K562 (cell line): ENCODE data around the gene ZNF609. TPM values are rescaled to one million over a fixed set of nuclear protein-coding genes. Genes with fewer than 3 reads are reported as not detected.

ENCODE experiments used
- ATAC-seq: fragments of 200-7000 bp; cut with Tn5 transposase; 3 replicates; pipeline ENCODE4 v1.9.1; 2020; ENCODE audit warnings: moderate library complexity
- BruUV-seq: library from RNA; stranded (reverse); fragments of 400-500 nt; replicated peaks from 2 replicates; lab custom pipeline; 2021; lab: Mats Ljungman, UMichigan
- CTCF ChIA-PET: fragments of 300-600 bp; formaldehyde crosslinking; extraction: SDS; loops from one replicate; lab custom pipeline; 2021; ENCODE audit warnings: low intra/inter-chr PET ratio; lab: Yijun Ruan, JAX
- POLR2A ChIA-PET: fragments of 300-600, 350-650 bp; sonication (Branson Sonifier 250); formaldehyde crosslinking; extraction: SDS; loops from one replicate; lab custom pipeline; 2021; ENCODE audit warnings: antibody characterized with exemption, inconsistent platforms; lab: Yijun Ruan, JAX
- DNase-seq, 4 experiments: peaks; one replicate each; pipeline versions ENCODE4 v3.0.0 to v3.0.0-alpha.2; 2011 to 2018; ENCODE audit warnings: low spot score in 3 of 4, mixed read lengths in 3 of 4; ENCODE audit errors: extremely low read depth in 1 of 4
- FAIRE-seq: peaks from 2 replicates; lab custom pipeline; 2011; peaks lifted over from hg19 to GRCh38; lab: Jason Lieb, UNC
- H2AFZ ChIP-seq: 2 replicates; pipeline ENCODE4 v1.6.0; 2011; ENCODE audit warnings: low read depth, low read length, control low read depth, inconsistent platforms
- H3K27ac ChIP-seq: fragments of 200-600 bp; 3 replicates; pipeline ENCODE4 v1.8.0; 2011; ENCODE audit warnings: low read depth, mild to moderate bottlenecking, control low read depth, inconsistent platforms, low read length, moderate library complexity, mixed read lengths; ENCODE audit errors: extremely low read depth
- H3K27me3 ChIP-seq, 2 experiments: fragments of 300-600 bp in 1 of 2; 2 replicates in 1 of 2; 3 replicates in 1 of 2; pipeline versions ENCODE4 v1.6.0 to v1.8.0; 2011; ENCODE audit warnings: inconsistent platforms in 2 of 2, low read length in 2 of 2, mild to moderate bottlenecking in 1 of 2, mixed read lengths in 1 of 2, moderate library complexity in 1 of 2; ENCODE audit not compliant: control insufficient read depth in 2 of 2, insufficient read depth in 2 of 2
- H3K36me3 ChIP-seq: fragments of 300-600 bp; 3 replicates; pipeline ENCODE4 v1.8.0; 2011; ENCODE audit warnings: mild to moderate bottlenecking, low read length, inconsistent platforms; ENCODE audit not compliant: control insufficient read depth, insufficient read depth
- H3K4me1 ChIP-seq, 2 experiments: fragments of 200-600 bp in 1 of 2; replicated peaks in 1 of 2; 2 replicates in 1 of 2; 3 replicates in 1 of 2; pipeline versions ENCODE4 v1.5.1 to v1.8.0; 2011; ENCODE audit warnings: inconsistent platforms in 2 of 2, low read length in 2 of 2, mild to moderate bottlenecking in 1 of 2, mixed read lengths in 1 of 2, moderate library complexity in 1 of 2; ENCODE audit not compliant: control insufficient read depth in 2 of 2, insufficient read depth in 2 of 2
- H3K4me2 ChIP-seq: 2 replicates; pipeline ENCODE4 v1.6.1; 2011; ENCODE audit warnings: low read length, control low read depth, inconsistent platforms, mixed read lengths; ENCODE audit not compliant: insufficient read depth
- H3K4me3 ChIP-seq: fragments of 200-600 bp; sonication (generic), shearing (Covaris generic); 2 replicates; pipeline ENCODE4 v1.5.1; 2016; ENCODE audit warnings: control low read depth, inconsistent platforms
- H3K79me2 ChIP-seq: fragments of 200-600 bp; 3 replicates; pipeline ENCODE4 v1.8.0; 2011; ENCODE audit warnings: low read length, inconsistent platforms; ENCODE audit not compliant: control insufficient read depth, insufficient read depth
- H3K9ac ChIP-seq, 2 experiments: 2 replicates each; pipeline versions ENCODE4 v1.6.0 to v1.6.1; 2011; ENCODE audit warnings: low read depth in 2 of 2, low read length in 2 of 2, control low read depth in 1 of 2, inconsistent platforms in 1 of 2, mild to moderate bottlenecking in 1 of 2, mixed read lengths in 1 of 2; ENCODE audit not compliant: insufficient read depth in 1 of 2
- H3K9me1 ChIP-seq: one replicate; pipeline ENCODE4 v1.6.0; 2011; ENCODE audit warnings: inconsistent platforms, mild to moderate bottlenecking, low read length, moderate library complexity; ENCODE audit not compliant: control insufficient read depth, insufficient read depth
- H3K9me3 ChIP-seq: replicated peaks from 2 replicates; pipeline ENCODE4 v1.5.1; 2011; ENCODE audit warnings: low read depth, low read length, inconsistent platforms; ENCODE audit not compliant: control insufficient read depth, insufficient read depth
- H4K20me1 ChIP-seq: replicated peaks from 2 replicates; pipeline ENCODE4 v1.6.1; 2011; ENCODE audit warnings: low read length, inconsistent platforms, mixed read lengths; ENCODE audit not compliant: control insufficient read depth, insufficient read depth
- ELF1 ChIP-seq: fragments of 200-800 bp; sonication (Bioruptor generic); IDR thresholded peaks from 2 replicates; pipeline ENCODE4 v1.6.1; 2016; ENCODE audit warnings: missing genetic modification characterization, missing compliant biosample characterization
- FOXK1 ChIP-seq: sonication (generic); formaldehyde crosslinking; IDR thresholded peaks from 2 replicates; pipeline ENCODE4 v1.8.0; 2022; ENCODE audit warnings: missing genetic modification reagents, mild to moderate bottlenecking, borderline replicate concordance
- FUS ChIP-seq: fragments of 200-400 bp; formaldehyde crosslinking; optimal IDR thresholded peaks from 2 replicates; pipeline ENCODE3; 2017; ENCODE audit warnings: low read depth, low read length
- IFI16 ChIP-seq: fragments of 250-450 bp; sonication (Bioruptor Pico); IDR thresholded peaks from 2 replicates; pipeline ENCODE4 v2.1.2; 2022; ENCODE audit warnings: mild to moderate bottlenecking, inconsistent platforms
- MCM2 ChIP-seq: fragments of 450-650 bp; IDR thresholded peaks from 2 replicates; pipeline ENCODE4 v1.6.1; 2017; ENCODE audit warnings: low read depth, mild to moderate bottlenecking
- MCM3 ChIP-seq: fragments of 450-650 bp; IDR thresholded peaks from 2 replicates; pipeline ENCODE4 v1.6.1; 2016
- MED1 ChIP-seq: sonication (generic); formaldehyde crosslinking; IDR thresholded peaks from 2 replicates; pipeline ENCODE4 v1.8.1; 2023; ENCODE audit warnings: missing genetic modification reagents, borderline replicate concordance
- NRF1 ChIP-seq, 2 experiments: fragments of 450-650 bp; IDR thresholded peaks in 1 of 2; conservative IDR thresholded peaks in 1 of 2; 2 replicates each; pipeline ENCODE4 v1.6.1; 2014; ENCODE audit warnings: mild to moderate bottlenecking in 2 of 2
- RBM15 ChIP-seq: fragments of 200-400 bp; formaldehyde crosslinking; IDR thresholded peaks from 2 replicates; pipeline ENCODE4 v1.6.1; 2018; ENCODE audit warnings: mild to moderate bottlenecking, low read length, moderate library complexity; ENCODE audit not compliant: insufficient read depth
- SMAD2 ChIP-seq: fragments of 150-350 bp; IDR thresholded peaks from 2 replicates; pipeline ENCODE4 v1.6.1; 2014; ENCODE audit warnings: low read depth, mild to moderate bottlenecking, low read length
- SMC3 ChIP-seq: conservative IDR thresholded peaks from 2 replicates; pipeline ENCODE4 v1.6.1; 2011; ENCODE audit warnings: low read depth, low read length, improper control_type of control experiment; ENCODE audit not compliant: insufficient read depth
- SOX6 ChIP-seq: fragments of 450-650 bp; IDR thresholded peaks from 2 replicates; pipeline ENCODE4 v1.6.1; 2014; ENCODE audit warnings: mild to moderate bottlenecking
- TGIF2 ChIP-seq: sonication (generic); formaldehyde crosslinking; IDR thresholded peaks from 2 replicates; pipeline ENCODE4 v1.8.1; 2022; ENCODE audit warnings: mild to moderate bottlenecking, missing genetic modification reagents, moderate library complexity
- USF1 ChIP-seq: sonication (generic); formaldehyde crosslinking; IDR thresholded peaks from 2 replicates; pipeline ENCODE4 v1.9.0; 2022; ENCODE audit warnings: mild to moderate bottlenecking, missing genetic modification reagents
- ZBTB12 ChIP-seq: fragments of 250-450 bp; sonication (Bioruptor Pico); IDR thresholded peaks from 2 replicates; pipeline ENCODE4 v1.4.0; 2020
- ZBTB34 ChIP-seq: fragments of 250-450 bp; sonication (Bioruptor Pico); IDR thresholded peaks from 2 replicates; pipeline ENCODE4 v1.8.0; 2021; ENCODE audit warnings: mild to moderate bottlenecking, moderate library complexity
- WGBS: fragments of 100-300 bp; shearing (Covaris generic); methylation state at CpG from one replicate; pipeline ENCODE4 v1.1.6; 2016; ENCODE audit warnings: low coverage, mixed read lengths; ENCODE audit not compliant: insufficient coverage; ENCODE audit errors: missing lambda C conversion rate; 5-methylcytosine and 5-hydroxymethylcytosine counted together
- in situ Hi-C: fragments of 300-500 bp; cut with MboI; formaldehyde crosslinking; loops from 4 replicates; pipeline ENCODE4 v1.15.0; 2018; ENCODE audit warnings: inconsistent platforms, mixed read lengths
- intact Hi-C: fragments of 100-400 bp; cut with micrococcal nuclease; formaldehyde crosslinking; loops from 2 replicates; pipeline ENCODE4 v1.14.2; 2022
- polyA plus RNA-seq, 8 experiments: library from polyadenylated mRNA; depleted of rRNA in 4 of 8; stranded (reverse) in 5 of 8; unstranded in 3 of 8; fragments of >200 nt; fragmentation: Nextera tagmentation in 2 of 8; fragmentation: Illumina TruSeq in 1 of 8; extraction: Ambion mirVana in 2 of 8; extraction: Trizol in 1 of 8; gene quantifications; 2 replicates each; pipeline versions ENCODE4 v1.2.1 to v1.2.3, GENCODE V29; 2011 to 2014; ENCODE audit warnings: inconsistent platforms in 1 of 8, missing spikeins in 1 of 8
- total RNA-seq, 7 experiments: library from RNA; depleted of rRNA in 6 of 7; stranded (reverse); fragments of >200 nt in 6 of 7; fragmentation: Illumina TruSeq in 2 of 7; extraction: Trizol in 2 of 7; gene quantifications; 2 replicates each; pipeline versions ENCODE4 v1.2.1 to v1.2.3, GENCODE V29; 2011 to 2021; ENCODE audit warnings: low replicate concordance in 1 of 7

Gene ZNF609
- total and polyA plus RNA-seq, 9 of the 15 experiments (the other 6 are each of a cell fraction or from before 2014, with no cell fraction given) = 3.0 to 38.7 (median 17.8) TPM

- intact Hi-C loops = no loop called here
- Histone ChIP-seq H3K27me3 (no peaks in the 10 kb centered on the region), H3K4me1 (peaks cover 4 to 25% of the 10 kb centered on the region in 2 experiments; a peak in 4 of 5 replicates), H3K9me3 (no peaks in the 10 kb centered on the region), H3K4me2 (no peak overlapping the region), H4K20me1 (peaks cover 17% of the 10 kb centered on the region; the same call in 1 of the 2 replicates), H3K27ac (no peak overlapping the region), H3K9me1 (peaks cover 3% of the 10 kb centered on the region), H2AFZ (no peak overlapping the region), H3K9ac (no peak overlapping the region), H3K4me3 (no peak overlapping the region), H3K36me3 (no peaks in the 10 kb centered on the region), H3K79me2 (peaks cover 95% of the 10 kb centered on the region)
- no TSS peak for BruUV-seq
- in situ Hi-C loops = no loop called here
- CTCF ChIA-PET = no interaction called here
- ATAC-seq (no peak), DNase-seq (no peak), FAIRE-seq (no peak)
- TF ChIP-seq NRF1 (conservative IDR thresholded peaks at IDR 0.05 in 1 of 2, IDR thresholded peaks at IDR 0.05 in 1 of 2) (no peak), RBM15 (no peak), SMAD2 (no peak), MCM3 (no peak), MCM2 (no peak), USF1 (CRISPR knock-in tag) (no peak), IFI16 (CRISPR knock-in tag) (no peak), SMC3 (no peak), FUS (no peak), ELF1 (no peak), ZBTB34 (CRISPR knock-in tag) (no peak), MED1 (no peak), SOX6 (no peak), TGIF2 (no peak), ZBTB12 (no peak), FOXK1 (CRISPR knock-in tag) (no peak)
- POLR2A ChIA-PET = interaction anchor here (1.4 kb wide), 1 partner anchor 17 kb away, joined by 5 read pairs; no protein-coding TSS in a partner anchor
- 96% methylated on average over 5 of the region's 5 CpGs for WGBS
Observed at GRCh38 chr15:64523240-64523639, 62.9 kb downstream of the ZNF609 start.
